ENCODE measurements around the gene NPDC1.

NPDC1 gene

GRCh38 chr9:137046088-137046787, at the start of gene NPDC1:
NPDC1 (minus strand) TSS chr9:137046177; CDS start chr9:137045989, 188 bp downstream.
- DNase-seq (ENCODE audit: low read depth in 3 of 3), result peak in 2 of 3 experiments; percentile 52 to 62

DNA sequence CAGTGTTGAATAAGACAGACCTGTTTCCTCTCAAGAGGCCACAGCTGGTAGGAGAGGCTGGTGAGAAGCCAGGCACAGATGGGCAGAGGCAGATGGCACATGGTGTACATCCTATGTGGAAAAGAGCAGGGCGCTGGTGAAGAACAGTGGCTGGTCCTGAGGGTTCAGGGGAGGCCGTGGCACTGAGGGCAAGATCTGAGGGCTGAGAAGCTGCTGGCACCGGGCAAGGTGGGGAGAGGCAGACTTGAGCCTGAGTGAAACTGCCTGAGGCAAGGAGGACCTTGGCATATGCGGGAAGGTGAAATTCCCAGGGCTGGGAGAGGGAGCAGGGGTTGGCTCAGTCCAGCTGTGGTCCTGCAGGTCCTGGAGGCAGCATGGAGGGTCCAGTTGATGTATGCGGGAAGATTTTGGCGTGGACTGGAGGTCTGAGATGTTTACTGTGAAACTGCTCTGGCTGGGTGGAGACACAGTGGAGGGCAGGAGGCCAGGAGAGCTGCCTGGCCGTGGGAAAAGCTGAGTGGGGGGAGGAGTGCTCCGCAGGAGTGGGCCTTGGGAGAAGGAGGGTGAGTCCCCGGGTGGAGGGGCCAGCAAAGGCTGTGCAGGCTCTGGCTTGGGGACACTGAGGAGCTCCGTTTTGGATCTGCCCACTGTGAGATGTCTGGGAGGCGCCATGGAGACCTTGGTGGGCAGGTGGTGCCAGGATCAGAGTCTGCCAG, 43.4 kb upstream of the NPDC1 start:
- no peak for DNase-seq (ENCODE audit: low read depth in 3 of 3)

DNA sequence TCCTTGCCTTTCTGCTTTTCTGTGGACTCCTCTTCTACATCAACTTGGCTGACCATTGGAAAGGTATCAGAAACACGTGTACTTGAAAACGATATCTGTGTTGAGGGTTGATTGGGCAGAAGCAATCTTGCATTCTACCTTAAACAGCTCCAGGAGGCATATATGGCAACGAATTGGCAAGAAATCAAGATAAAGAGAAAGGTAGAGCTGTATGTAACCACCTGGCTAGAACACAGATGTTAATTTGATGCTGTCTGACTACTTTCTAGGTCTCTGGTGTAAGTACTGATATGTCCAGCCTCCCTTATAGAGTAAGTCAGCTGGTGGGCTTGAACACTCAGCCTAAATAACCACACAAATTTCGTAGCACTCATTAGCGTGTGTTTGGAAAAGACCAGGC, 42.1 kb upstream of the NPDC1 start:
- DNase-seq (ENCODE audit: low read depth in 3 of 3), result no peak

- DNase-seq (ENCODE audit: low read depth in 3 of 3), result no peak
Observed at GRCh38 chr9:137087409-137087925, 41.5 kb upstream of the NPDC1 start.

DNA sequence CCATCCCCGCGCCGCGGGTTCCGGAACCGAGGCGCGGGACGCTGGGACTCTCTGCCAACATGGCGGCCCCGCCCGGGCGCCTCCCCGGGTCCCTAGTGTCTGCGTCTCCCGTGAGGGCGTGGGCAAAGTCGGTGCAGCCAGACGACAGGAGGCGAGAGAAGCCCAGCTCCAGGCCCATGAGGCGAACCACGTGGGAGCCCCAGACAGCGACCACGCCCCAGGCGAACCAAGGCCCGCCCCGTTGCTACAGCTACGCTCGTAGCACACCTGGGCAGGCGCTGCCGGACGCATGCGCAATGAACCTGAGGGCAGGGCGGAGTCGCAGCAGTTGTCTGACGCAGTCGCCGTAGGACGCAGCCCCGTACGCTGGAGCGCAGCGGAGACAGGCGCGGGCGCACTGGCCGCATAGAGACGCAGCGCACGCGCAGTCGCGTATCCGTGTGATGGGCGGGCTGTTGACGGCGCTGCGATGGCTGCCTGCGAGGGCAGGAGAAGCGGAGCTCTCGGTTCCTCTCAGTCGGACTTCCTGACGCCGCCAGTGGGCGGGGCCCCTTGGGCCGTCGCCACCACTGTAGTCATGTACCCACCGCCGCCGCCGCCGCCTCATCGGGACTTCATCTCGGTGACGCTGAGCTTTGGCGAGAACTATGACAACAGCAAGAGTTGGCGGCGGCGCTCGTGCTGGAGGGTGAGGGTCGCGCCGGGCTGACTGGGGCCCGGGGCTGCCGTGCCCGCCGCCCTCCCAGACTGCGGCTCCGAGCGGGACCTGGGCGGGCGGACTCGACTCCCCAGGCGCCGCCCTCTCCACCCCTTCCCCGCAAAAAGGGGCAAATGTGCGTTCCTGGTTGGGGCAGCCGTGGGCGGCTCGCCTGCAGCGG, 40.8 kb upstream of the NPDC1 start, which contains the start of gene MAN1B1:
TSS of gene MAN1B1 (plus strand) at position 455 of the 878 bp plus-strand sequence. CDS start at position 470, 15 bp downstream.
- peak; percentile 99 for DNase-seq (ENCODE audit: low read depth in 3 of 3)

GRCh38 chr9:137085920-137086530, 40.0 kb upstream of the NPDC1 start:
- no peak for DNase-seq (ENCODE audit: low read depth in 3 of 3)

DNA sequence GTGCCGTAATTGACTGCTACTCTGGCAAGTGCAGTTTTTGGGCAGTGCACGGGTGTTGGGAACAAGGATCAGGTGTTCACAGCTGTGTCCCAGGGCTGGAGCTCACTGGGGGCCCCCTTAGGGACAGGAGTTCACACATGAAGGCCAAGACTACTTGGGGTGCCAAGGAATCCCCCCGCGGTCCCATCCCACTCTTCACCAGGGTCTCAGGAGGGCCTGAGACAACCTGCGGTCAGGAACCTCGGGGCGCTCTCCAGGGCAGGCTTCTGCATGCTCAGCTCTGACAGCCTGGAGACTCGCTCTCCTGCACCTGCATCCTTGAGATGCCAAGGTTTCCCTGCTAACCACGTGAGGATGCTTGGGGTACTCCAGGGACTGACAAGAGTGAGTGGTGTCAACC, 38.5 kb upstream of the NPDC1 start:
- no peak for DNase-seq (ENCODE audit: low read depth in 3 of 3)

- no peak for DNase-seq (ENCODE audit: low read depth in 3 of 3)
Observed at GRCh38 chr9:137083394-137084004, 37.5 kb upstream of the NPDC1 start.

DNA sequence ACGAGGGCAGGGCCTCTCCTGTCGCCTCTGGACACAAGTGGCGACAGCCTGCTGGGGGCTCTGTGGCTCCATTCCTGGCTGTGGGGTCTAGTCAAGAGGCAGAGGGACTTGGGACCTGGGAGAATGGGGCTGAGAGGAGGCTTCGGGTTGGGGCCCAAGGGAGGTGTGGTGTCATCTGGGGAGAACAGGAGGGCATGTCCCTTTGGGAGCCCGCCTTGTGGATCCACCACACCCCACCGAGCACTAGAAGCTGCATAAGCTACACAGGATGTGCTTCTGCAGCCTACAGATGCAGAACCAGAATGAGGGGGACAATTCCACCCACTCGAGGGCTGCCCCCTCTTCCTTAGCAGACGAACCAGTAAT, 36.9 kb upstream of the NPDC1 start:
- no peak for DNase-seq (ENCODE audit: low read depth in 3 of 3)

DNA sequence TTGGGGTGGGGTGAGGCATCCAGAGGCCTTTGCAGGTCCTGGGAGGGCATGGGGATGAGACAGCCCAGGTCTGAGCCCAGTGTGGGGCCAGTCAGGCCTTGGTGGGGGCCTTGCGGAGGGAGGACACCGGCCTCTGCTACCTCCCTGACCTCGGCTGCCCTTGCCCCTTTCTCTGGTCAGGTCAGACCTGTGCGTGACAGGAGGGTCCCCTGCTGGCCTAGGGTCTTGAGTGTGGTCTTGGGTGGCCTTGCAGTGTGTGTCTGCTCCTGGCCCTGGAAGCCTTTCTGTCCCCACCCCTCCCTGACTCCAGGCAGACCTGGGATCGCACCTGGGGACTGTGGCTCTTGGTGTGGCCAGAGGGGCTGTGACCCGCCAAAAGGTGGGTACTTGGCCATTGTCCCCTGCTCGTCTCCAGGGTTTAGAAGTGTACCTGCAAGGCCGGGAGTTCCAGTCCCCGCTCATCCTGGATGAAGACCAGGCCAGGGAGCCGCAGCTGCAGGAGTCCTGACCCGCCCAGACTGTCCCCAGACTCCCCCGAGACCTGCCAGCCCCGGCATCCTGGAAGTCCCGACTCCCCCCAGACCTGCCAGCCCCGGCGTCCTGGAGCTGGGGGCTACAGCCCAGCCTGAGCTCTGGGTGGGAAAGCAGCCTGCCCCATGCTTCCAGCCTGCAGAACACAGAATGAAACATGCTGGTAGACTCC, 36.4 kb upstream of the NPDC1 start:
- DNase-seq (ENCODE audit: low read depth in 3 of 3), result no peak

- no peak for DNase-seq (ENCODE audit: low read depth in 3 of 3)
Observed at GRCh38 chr9:137080260-137081122, 34.5 kb upstream of the NPDC1 start.

DNA sequence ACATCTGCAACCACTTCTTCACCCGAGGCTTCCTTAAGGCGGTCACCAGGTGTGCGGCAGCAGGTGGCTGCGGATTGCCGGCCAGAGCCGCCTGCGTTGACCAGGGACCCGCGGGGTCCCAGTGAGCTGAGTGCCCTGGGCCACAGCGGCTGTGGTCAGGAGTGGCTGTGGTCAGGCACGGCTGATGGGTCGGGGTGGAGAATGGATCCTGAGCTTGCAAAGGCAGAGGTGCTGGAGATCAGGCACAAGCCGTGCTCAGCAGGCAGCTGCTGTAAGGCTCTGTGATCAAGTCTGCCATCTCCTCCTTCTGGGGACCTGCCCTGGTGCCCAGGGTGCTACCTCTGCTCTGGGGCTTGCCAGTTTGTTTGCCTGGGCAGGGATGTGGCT, 33.4 kb upstream of the NPDC1 start:
- no peak for DNase-seq (ENCODE audit: low read depth in 3 of 3)

GRCh38 chr9:137078701-137079400, 32.9 kb upstream of the NPDC1 start:
- DNase-seq (ENCODE audit: low read depth in 3 of 3), result no peak

GRCh38 chr9:137077758-137078693, 32.0 kb upstream of the NPDC1 start:
- DNase-seq (ENCODE audit: low read depth in 3 of 3), result no peak

GRCh38 chr9:137077010-137077747, 31.2 kb upstream of the NPDC1 start, which contains the start of gene UAP1L1:
UAP1L1 (plus strand) TSS chr9:137077517; CDS start chr9:137077533, 16 bp downstream.
- DNase-seq (ENCODE audit: low read depth in 3 of 3), result no peak

- DNase-seq (ENCODE audit: low read depth in 3 of 3), result no peak
Observed at GRCh38 chr9:137076636-137077009, 30.6 kb upstream of the NPDC1 start.

GRCh38 chr9:137075275-137075775, 29.3 kb upstream of the NPDC1 start:
- DNase-seq (ENCODE audit: low read depth in 3 of 3), result no peak

Measured in stimulated activated CD4-positive, alpha-beta T cell treated with anti-CD3 and anti-CD28 coated beads, TNF-alpha, amount 100 ng/mL, for 4 hours (primary cell).